HG03439 (cell line): Measurements from ENCODE around the gene NUTM2F.
"Not testable (repeated sequence)": the region's sequence is repeated elsewhere in the genome, so short reads cannot be mapped to it uniquely, and the experiment has no call there.

Experiments
- ATAC-seq: cut with Tn5 transposase; IDR thresholded peaks from one replicate; pipeline ENCODE4 v1.9.1; 2021; ENCODE audit warnings: mild to moderate bottlenecking, moderate library complexity; ENCODE audit not compliant: unreplicated experiment

Gene NUTM2F

GRCh38 chr9:94317949-94318657 lies 10.3 kb downstream of the NUTM2F start:
- not testable (repeated sequence) for ATAC-seq

GRCh38 chr9:94316236-94316635 lies 12.2 kb downstream of the NUTM2F start:
- not testable (repeated sequence) for ATAC-seq

GRCh38 chr9:94315034-94315984 lies 13.1 kb downstream of the NUTM2F start:
- not testable (repeated sequence) for ATAC-seq

- ATAC-seq, result no peak
Observed at GRCh38 chr9:94303321-94303720, 25.1 kb downstream of the NUTM2F start.

- no peak for ATAC-seq
Observed at GRCh38 chr9:94302426-94302825, 26.0 kb downstream of the NUTM2F start.

- no peak for ATAC-seq
Observed at GRCh38 chr9:94301583-94301982, 26.9 kb downstream of the NUTM2F start.

- ATAC-seq, result no peak
Observed at GRCh38 chr9:94300470-94301301, 27.8 kb downstream of the NUTM2F start.

GRCh38 chr9:94298949-94299599 lies 29.4 kb downstream of the NUTM2F start:
- ATAC-seq, result no peak

GRCh38 chr9:94289691-94290090 lies 38.8 kb downstream of the NUTM2F start:
- ATAC-seq, result no peak

- no peak for ATAC-seq
Observed at GRCh38 chr9:94287877-94288513, 40.4 kb downstream of the NUTM2F start.

- no peak for ATAC-seq
Observed at GRCh38 chr9:94286116-94286515, 42.3 kb downstream of the NUTM2F start.

- ATAC-seq, result no peak
Observed at GRCh38 chr9:94281101-94281500, 47.3 kb downstream of the NUTM2F start.

- no peak for ATAC-seq
Observed at GRCh38 chr9:94280409-94280989, 47.9 kb downstream of the NUTM2F start.

GRCh38 chr9:94277885-94278536 lies 50.4 kb downstream of the NUTM2F start:
- ATAC-seq, result no peak

GRCh38 chr9:94277029-94277428 lies 51.4 kb downstream of the NUTM2F start:
- ATAC-seq, result not testable (repeated sequence)

GRCh38 chr9:94270009-94270408 lies 58.4 kb downstream of the NUTM2F start:
- ATAC-seq, result no peak

GRCh38 chr9:94269264-94269663 lies 59.2 kb downstream of the NUTM2F start:
- no peak for ATAC-seq
